Measurements from ENCODE around the gene GTPBP3. TPM values are rescaled to one million over a fixed set of nuclear protein-coding genes. Genes with fewer than 3 reads are reported as not detected.
"Not testable (repeated sequence)": the region's sequence is repeated elsewhere in the genome, so short reads cannot be mapped to it uniquely, and the experiment has no call there.

The GTPBP3 gene
- total RNA-seq, 2 experiments from 2014 or later, result 40.4 to 44.4 TPM

DNA sequence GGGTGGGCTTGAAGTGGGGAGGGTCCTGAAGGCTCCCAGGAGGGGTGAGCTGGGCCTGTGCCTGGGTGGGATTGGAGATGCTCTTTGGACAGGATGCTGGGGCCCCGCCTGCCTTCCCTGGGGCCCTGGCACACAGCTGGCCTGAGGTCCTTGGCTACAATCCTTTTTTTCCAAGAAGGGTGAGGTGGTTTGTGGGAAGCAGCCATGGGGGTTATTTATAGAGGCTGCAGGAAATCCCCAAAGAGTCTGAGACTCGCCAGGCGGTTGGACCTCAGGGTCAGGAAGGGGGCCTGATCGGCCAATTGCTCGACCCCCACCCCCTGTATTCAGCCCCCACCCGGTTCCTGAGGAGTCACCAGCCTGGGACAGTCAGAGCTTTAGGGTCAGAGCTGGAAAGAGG lies 10.0 kb downstream of the GTPBP3 start:
- CTCF ChIA-PET, result interaction anchor here (0.9 to 1.7 kb wide), 13 partner anchors 8 to 407 kb away, joined by 3 to 7 read pairs (median 4); partner anchors contain the start of gene BST2
- H3K4me1 Mint-ChIP-seq, result peaks cover 30% of the 10 kb centered on the region
- no peak overlapping the region for H3K27ac Mint-ChIP-seq
- peaks cover 30% of the 10 kb centered on the region for H3K27me3 Mint-ChIP-seq
- ATAC-seq, result no peak
- H3K9me3 Mint-ChIP-seq (ENCODE audit: low read depth), result no peaks in the 10 kb centered on the region
- H3K36me3 Mint-ChIP-seq, result peaks cover 2% of the 10 kb centered on the region
- DNase-seq, result no peak
- no peak overlapping the region for H3K4me3 Mint-ChIP-seq

DNA sequence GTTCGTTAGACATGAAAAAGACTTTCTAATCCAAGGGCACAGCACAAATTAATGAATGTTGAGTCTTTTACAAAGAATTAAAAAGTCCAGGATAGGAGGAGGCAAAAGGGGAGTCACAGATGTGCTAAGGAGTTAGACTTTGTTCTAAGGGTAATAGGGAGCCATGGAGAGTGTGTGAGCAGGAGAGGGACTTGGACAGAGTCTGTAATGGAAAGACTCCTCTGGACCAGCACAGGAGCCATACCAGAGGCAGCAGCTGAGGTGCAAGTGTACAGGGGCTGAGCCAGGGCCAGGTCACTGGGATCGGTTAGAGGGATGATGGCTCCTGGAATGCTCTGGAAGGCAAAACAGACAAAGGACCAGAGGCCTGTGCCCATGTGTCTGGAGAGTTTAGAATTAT lies 10.5 kb downstream of the GTPBP3 start:
- no peak for ATAC-seq
- Mint-ChIP-seq H3K9me3 (ENCODE audit: low read depth) (no peaks in the 10 kb centered on the region), H3K36me3 (no peaks in the 10 kb centered on the region), H3K4me1 (peaks cover 30% of the 10 kb centered on the region), H3K4me3 (no peak overlapping the region), H3K27ac (no peak overlapping the region), H3K27me3 (peaks cover 30% of the 10 kb centered on the region)
- CTCF ChIA-PET, result interaction anchor here (0.9 to 1.7 kb wide), 11 partner anchors 7 to 407 kb away, joined by 3 to 7 read pairs (median 4); partner anchors contain the start of gene BST2
- DNase-seq, result no peak

DNA sequence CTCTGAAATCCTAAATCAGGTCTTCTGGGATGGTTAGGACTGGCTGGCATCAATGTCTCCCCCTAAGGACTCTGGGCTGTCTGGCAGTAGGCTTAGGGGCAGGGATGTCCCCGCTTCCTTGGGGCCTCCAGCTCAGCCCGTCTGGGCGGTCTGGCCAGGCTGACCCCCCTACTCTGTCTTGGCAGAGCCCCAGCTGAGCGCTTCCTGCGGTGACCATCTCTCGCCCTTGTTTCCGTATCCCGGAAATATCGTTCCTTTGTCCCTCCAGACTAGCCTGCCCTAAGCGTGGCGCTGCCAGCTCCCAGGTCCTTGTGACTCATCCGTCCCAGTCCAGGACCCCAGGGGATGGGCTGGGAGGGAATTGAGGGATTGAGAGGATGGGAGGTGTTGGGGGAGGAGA lies 11.3 kb downstream of the GTPBP3 start:
- H3K27me3 Mint-ChIP-seq, result peaks cover 33% of the 10 kb centered on the region
- H3K27ac Mint-ChIP-seq, result no peak overlapping the region
- H3K9me3 Mint-ChIP-seq (ENCODE audit: low read depth), result no peaks in the 10 kb centered on the region
- H3K4me1 Mint-ChIP-seq, result peaks cover 30% of the 10 kb centered on the region
- DNase-seq, result no peak
- no peak for ATAC-seq
- H3K36me3 Mint-ChIP-seq, result no peaks in the 10 kb centered on the region
- no peak overlapping the region for H3K4me3 Mint-ChIP-seq
- CTCF ChIA-PET, result interaction anchor here (1.5 to 1.7 kb wide), 5 partner anchors 10 to 274 kb away, joined by 3 to 4 read pairs (median 4); partner anchors contain the start of gene BST2

DNA sequence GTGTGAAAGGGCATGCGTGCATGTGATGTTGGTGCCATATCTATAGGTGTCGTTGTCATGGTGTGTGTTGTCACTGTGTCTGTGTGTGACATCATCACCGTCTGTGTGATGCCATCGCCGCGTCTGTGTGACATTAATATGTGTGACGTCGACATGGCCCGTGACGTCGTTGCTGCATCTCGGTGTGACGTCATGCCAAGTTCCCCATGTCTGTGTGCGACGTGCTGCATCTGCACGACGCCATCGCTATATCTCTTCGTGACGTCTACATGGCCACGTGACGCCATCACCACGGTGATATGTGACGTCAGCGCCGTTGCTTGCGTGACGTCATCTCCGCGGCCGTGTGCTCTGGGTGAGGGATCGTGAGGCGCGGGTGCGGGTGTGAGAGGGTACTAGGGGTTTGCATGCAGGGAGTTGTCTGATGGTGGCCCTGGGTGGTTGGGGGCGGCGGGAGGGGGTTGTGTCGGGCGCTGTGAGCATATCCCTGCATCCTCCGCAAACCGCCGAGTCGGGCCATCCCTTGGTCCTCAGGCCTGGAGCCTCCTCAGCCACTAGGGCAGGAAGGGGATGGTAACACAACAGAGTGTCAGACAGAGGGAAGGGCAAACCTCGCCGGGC lies 14.6 kb downstream of the GTPBP3 start:
- no peak overlapping the region for H3K27ac Mint-ChIP-seq
- H3K4me3 Mint-ChIP-seq, result no peak overlapping the region
- no peaks in the 10 kb centered on the region for H3K9me3 Mint-ChIP-seq (ENCODE audit: low read depth)
- peaks cover 24% of the 10 kb centered on the region for H3K4me1 Mint-ChIP-seq
- CTCF ChIA-PET, result no interaction called here
- DNase-seq, result no peak
- ATAC-seq, result no peak
- no peaks in the 10 kb centered on the region for H3K36me3 Mint-ChIP-seq
- peaks cover 33% of the 10 kb centered on the region for H3K27me3 Mint-ChIP-seq

- CTCF ChIA-PET, result no interaction called here
- Mint-ChIP-seq H3K9me3 (ENCODE audit: low read depth) (no peaks in the 10 kb centered on the region), H3K27ac (no peak overlapping the region), H3K27me3 (peaks cover 32% of the 10 kb centered on the region), H3K36me3 (no peaks in the 10 kb centered on the region), H3K4me1 (peaks cover 18% of the 10 kb centered on the region), H3K4me3 (no peak overlapping the region)
- no peak for ATAC-seq
- no peak for DNase-seq
Observed at GRCh38 chr19:17352608-17353280, 15.4 kb downstream of the GTPBP3 start.

DNA sequence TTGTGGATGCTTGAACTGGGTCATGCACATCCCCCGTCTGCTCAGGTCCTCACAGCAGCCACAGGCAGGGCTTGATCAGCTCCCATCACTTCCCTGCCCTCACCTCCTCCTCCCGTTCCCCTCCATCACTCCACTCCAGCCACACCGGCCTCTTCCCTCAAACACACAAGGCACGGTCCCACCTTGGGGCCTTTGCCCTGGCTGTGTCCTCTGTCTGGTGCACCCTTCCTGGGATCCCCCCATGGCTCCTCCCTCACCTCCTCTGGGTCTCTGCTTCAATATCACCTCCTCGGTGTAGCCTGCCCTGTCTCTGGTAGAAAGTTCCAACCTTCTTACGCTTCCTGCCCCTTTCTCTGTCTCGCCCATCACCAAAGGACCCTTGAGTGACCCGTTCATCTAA lies 16.0 kb downstream of the GTPBP3 start:
- CTCF ChIA-PET, result interaction anchor here (0.9 to 1.2 kb wide), 2 partner anchors 33 to 138 kb away, joined by 3 read pairs; no protein-coding TSS in a partner anchor
- Mint-ChIP-seq H3K27ac (no peak overlapping the region), H3K4me1 (peaks cover 16% of the 10 kb centered on the region), H3K9me3 (ENCODE audit: low read depth) (no peaks in the 10 kb centered on the region), H3K36me3 (no peaks in the 10 kb centered on the region), H3K4me3 (no peak overlapping the region), H3K27me3 (peaks cover 28% of the 10 kb centered on the region)
- no peak for DNase-seq
- ATAC-seq, result no peak

DNA sequence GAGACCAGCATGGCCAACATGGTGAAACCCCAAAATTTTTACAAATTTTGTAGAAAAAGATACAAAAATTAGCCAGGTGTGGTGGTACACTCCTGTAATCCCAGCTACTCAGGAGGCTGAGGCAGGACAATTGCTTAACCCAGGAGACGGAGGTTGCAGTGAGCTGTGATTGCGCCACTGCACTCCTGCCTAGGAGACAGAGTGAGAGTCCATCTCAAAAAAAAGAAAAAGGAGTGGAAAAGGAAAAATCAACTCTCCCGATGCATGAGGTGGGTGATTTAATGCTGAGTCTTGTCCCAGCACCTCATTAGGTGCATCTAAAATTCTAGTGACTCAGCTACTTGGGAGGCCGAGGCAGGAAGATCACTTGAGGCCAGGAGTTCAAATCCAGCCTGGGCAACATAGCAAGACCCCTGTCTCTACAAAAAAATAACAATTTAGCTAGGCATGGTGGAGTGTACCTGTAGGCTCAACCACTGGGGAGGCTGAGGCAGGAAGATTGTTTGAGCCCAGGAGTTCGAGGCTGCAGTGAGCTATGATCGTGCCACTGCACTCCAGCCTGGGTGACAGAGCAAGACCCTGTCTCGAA lies 19.8 kb downstream of the GTPBP3 start:
- Mint-ChIP-seq H3K4me1 (no peaks in the 10 kb centered on the region), H3K27me3 (peaks cover 5% of the 10 kb centered on the region), H3K36me3 (no peaks in the 10 kb centered on the region), H3K27ac (no peak overlapping the region), H3K9me3 (ENCODE audit: low read depth) (no peaks in the 10 kb centered on the region), H3K4me3 (no peak overlapping the region)
- CTCF ChIA-PET, result interaction anchor here (1.3 kb wide), 1 partner anchor 8 kb away, joined by 3 read pairs; no protein-coding TSS in a partner anchor
- ATAC-seq, result no peak
- no peak for DNase-seq

DNA sequence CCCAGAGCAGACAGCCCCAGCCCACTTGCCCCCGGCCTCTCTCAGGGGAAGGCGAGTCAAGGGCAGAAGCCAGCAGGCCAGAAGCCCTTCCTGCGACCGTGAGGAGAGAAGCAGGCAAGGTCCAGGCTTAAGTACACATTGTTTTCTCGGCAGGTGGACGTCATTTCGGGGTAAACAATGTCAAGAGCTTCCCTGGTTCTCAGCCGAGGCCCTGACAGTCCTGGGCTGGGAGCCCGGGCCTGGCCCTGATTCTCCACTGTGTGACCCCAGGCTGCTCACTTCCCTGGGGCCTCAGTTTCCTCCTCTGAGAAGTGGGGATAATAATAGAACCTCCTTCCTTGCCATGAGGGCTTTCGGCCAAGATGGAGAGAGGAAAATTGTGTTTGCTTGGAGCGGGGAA lies 20.4 kb downstream of the GTPBP3 start:
- H3K27ac Mint-ChIP-seq, result no peak overlapping the region
- H3K9me3 Mint-ChIP-seq (ENCODE audit: low read depth), result no peaks in the 10 kb centered on the region
- DNase-seq (no peak), ATAC-seq (no peak)
- CTCF ChIA-PET, result interaction anchor here (1.1 to 1.4 kb wide), 2 partner anchors 49 to 216 kb away, joined by 3 read pairs; no protein-coding TSS in a partner anchor
- peaks cover 7% of the 10 kb centered on the region for H3K27me3 Mint-ChIP-seq
- H3K4me3 Mint-ChIP-seq, result no peak overlapping the region
- no peaks in the 10 kb centered on the region for H3K4me1 Mint-ChIP-seq
- no peaks in the 10 kb centered on the region for H3K36me3 Mint-ChIP-seq

DNA sequence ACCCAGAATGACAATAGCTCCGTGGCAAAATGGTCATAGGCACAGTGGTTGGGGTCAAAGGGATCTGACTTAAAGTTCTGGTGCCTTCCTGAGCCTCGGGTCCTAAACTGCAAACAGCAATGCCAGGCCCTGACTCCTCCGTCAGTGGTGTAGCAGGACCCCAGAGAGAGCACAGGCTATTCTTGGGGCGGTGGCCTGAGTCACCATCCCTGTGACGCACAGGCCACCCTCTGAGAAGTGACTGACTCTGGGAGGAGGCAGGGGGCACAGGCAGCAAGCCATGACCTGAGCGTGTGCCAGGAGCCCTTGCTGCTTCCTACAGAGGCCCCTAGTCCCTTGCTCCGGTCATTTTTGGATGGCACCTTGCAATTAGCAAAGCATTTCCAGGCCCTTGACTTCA lies 21.0 kb downstream of the GTPBP3 start:
- H3K27ac Mint-ChIP-seq, result no peak overlapping the region
- no peak for ATAC-seq
- no peak for DNase-seq
- no peaks in the 10 kb centered on the region for H3K4me1 Mint-ChIP-seq
- H3K4me3 Mint-ChIP-seq, result no peak overlapping the region
- peaks cover 5% of the 10 kb centered on the region for H3K27me3 Mint-ChIP-seq
- CTCF ChIA-PET, result interaction anchor here (0.8 to 1.4 kb wide), 3 partner anchors 27 to 215 kb away, joined by 3 to 4 read pairs (median 3); no protein-coding TSS in a partner anchor
- no peaks in the 10 kb centered on the region for H3K9me3 Mint-ChIP-seq (ENCODE audit: low read depth)
- H3K36me3 Mint-ChIP-seq, result no peaks in the 10 kb centered on the region

DNA sequence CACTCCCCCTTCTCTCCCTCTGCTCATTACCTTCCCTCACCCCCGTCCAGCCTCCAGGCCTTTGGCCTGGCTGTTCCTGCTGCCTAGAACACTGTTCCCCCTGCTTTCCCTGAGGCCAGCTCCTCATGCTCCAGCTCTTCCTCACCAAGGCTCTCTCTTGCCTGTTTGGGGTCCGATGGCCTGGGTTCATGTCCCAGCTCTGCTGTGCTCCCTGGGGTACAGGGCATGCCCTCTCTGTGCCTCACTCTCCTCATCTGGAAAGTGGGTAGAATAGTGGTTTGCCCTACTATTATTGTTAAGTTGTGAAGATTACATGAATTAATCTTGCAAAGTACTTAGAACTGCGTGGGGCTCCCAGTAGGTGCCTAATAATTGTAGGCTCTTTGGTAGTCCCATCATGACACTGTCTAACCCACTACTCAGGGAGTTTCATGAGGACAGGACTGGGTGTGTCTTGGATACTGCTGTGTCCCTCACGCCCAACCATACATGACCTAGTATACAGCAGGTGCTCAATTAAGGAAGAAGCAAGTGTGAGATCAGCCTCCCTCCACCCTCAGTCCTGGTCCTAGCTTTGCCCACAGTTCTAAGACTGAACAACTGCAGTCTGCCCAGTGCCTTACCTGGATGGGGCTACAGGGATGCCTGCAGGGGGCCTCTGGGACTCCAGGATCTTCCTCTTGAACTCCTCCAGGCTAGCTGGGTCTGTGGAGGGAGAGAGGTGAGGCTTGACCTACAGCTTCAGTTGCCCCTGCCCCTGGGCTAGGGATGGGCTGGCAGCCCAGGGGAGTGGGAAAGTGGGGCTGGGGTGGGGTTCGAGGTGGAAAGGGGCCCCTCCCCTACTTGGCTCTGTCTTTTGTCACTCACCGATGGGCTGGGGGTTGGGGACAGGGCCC lies 22.8 kb downstream of the GTPBP3 start:
- ATAC-seq (no peak), DNase-seq (no peak)
- Mint-ChIP-seq H3K4me3 (no peak overlapping the region), H3K4me1 (no peaks in the 10 kb centered on the region), H3K9me3 (ENCODE audit: low read depth) (no peaks in the 10 kb centered on the region), H3K27me3 (peaks cover 5% of the 10 kb centered on the region), H3K27ac (no peak overlapping the region), H3K36me3 (no peaks in the 10 kb centered on the region)
- CTCF ChIA-PET, result interaction anchor here (0.6 to 1.0 kb wide), 2 partner anchors 15 to 291 kb away, joined by 3 read pairs; no protein-coding TSS in a partner anchor

DNA sequence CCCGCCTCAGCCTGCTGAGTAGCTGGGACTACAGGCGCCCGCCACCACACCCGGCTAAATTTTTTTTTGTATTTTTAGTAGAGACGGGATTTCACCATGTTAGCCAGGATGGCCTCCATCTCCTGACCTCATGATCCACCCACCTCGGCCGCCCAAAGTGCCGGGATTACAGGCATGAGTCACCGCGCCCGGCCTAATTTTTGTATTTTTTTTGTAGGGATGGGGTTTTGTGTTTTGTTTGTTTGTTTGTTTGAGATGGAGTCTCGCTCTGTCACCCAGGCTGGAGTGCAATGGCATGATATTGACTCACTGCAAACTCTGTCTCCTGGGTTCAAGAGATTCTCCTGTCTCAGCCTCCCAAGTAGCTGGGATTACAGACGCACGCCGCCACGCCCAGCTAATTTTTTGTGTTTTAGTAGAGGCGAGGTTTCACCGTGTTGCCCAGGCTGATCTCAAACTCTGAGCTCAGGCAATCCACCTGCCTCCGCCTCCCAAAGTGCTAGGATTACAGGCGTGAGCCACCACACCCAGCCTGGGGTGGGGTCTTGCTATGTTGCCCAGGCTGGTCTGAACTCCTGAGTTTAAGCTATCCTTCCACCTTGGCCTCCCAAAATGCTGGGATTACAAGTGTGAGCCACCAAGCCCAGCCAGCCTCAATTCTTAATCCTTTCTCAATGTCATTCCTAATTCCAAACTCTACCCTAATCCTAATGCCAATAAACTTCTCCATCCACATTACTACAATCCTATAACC lies 26.7 kb downstream of the GTPBP3 start:
- H3K4me3 Mint-ChIP-seq; H3K27me3 Mint-ChIP-seq; H3K4me1 Mint-ChIP-seq; ATAC-seq; H3K9me3 Mint-ChIP-seq (ENCODE audit: low read depth); DNase-seq; CTCF ChIA-PET; H3K27ac Mint-ChIP-seq; H3K36me3 Mint-ChIP-seq: not testable (repeated sequence)

GRCh38 chr19:17365361-17365760 lies 28.0 kb downstream of the GTPBP3 start:
- peaks cover 11% of the 10 kb centered on the region for H3K27me3 Mint-ChIP-seq
- DNase-seq, result no peak
- H3K27ac Mint-ChIP-seq, result no peak overlapping the region
- ATAC-seq, result no peak
- CTCF ChIA-PET, result interaction anchor here (0.8 to 1.5 kb wide), 3 partner anchors 9 to 40 kb away, joined by 3 to 6 read pairs (median 3); partner anchors contain the start of gene BST2
- peaks cover 5% of the 10 kb centered on the region for H3K4me1 Mint-ChIP-seq
- no peaks in the 10 kb centered on the region for H3K9me3 Mint-ChIP-seq (ENCODE audit: low read depth)
- H3K4me3 Mint-ChIP-seq, result no peak overlapping the region
- no peaks in the 10 kb centered on the region for H3K36me3 Mint-ChIP-seq
